ENCODE measurements around the gene TRPV3.
"Not testable (repeated sequence)": the region's sequence is repeated elsewhere in the genome, so short reads cannot be mapped to it uniquely, and the experiment has no call there.

TRPV3 gene

GRCh38 chr17:3565143-3565542 lies 7.5 kb upstream of the TRPV3 start:
- TF ChIP-seq ZNF596 (tag by site-specific recombination; IDR thresholded peaks at IDR 0.05) (no peak), ZNF530 (tag by site-specific recombination; IDR thresholded peaks at IDR 0.05; ENCODE audit: low read depth) (no peak), ZSCAN4 (tag by site-specific recombination; IDR thresholded peaks at IDR 0.05) (peak; percentile 58), EGR2 (tag by site-specific recombination; IDR thresholded peaks at IDR 0.05; ENCODE audit: low read depth) (peak; percentile 54; the same call in 1 of the 2 replicates), ZFHX2 (tag by site-specific recombination; conservative IDR thresholded peaks at IDR 0.05) (peak; percentile 71)
- CTCF ChIA-PET = interaction anchor here (0.6 kb wide), 1 partner anchor 188 kb away, joined by 3 read pairs; no protein-coding TSS in a partner anchor
- Histone ChIP-seq H3K9me3 (ENCODE audit: control insufficient read depth, insufficient read depth, low read depth, low read length) (no peaks in the 10 kb centered on the region), H3K4me3 (ENCODE audit: low read depth, low read length) (no peak overlapping the region), H3K4me1 (ENCODE audit: control insufficient read depth, insufficient read depth, low read length) (no peaks in the 10 kb centered on the region), H3K27ac (ENCODE audit: extremely low read depth, low read depth, low read length) (no peak overlapping the region), H3K36me3 (ENCODE audit: control insufficient read depth in 2 of 2, insufficient read depth in 1 of 2, low read length in 2 of 2) (peaks cover 4 to 26% of the 10 kb centered on the region in 2 experiments; a peak in 2 of 3 replicates)
- POLR2A ChIA-PET = no interaction called here

- H3K4me3 ChIP-seq (ENCODE audit: low read depth, low read length); CTCF ChIA-PET; H3K9me3 ChIP-seq (ENCODE audit: control insufficient read depth, insufficient read depth, low read depth, low read length); H3K27ac ChIP-seq (ENCODE audit: extremely low read depth, low read depth, low read length); POLR2A ChIA-PET; H3K4me1 ChIP-seq (ENCODE audit: control insufficient read depth, insufficient read depth, low read length): not testable (repeated sequence)
- H3K36me3 ChIP-seq (ENCODE audit: control insufficient read depth in 2 of 2, insufficient read depth in 1 of 2, low read length in 2 of 2) = peaks cover 2 to 23% of the 10 kb centered on the region in 2 experiments; a peak in 2 of 3 replicates
Observed at GRCh38 chr17:3564241-3564640, 6.6 kb upstream of the TRPV3 start.

GRCh38 chr17:3559270-3559645 lies 1.6 kb upstream of the TRPV3 start:
- no peak overlapping the region for H3K4me3 ChIP-seq (ENCODE audit: low read depth, low read length)
- no peak overlapping the region for H3K27ac ChIP-seq (ENCODE audit: extremely low read depth, low read depth, low read length)

More at GRCh38 chr17:3559270-3559645, 1.6 kb upstream of the TRPV3 start:
- no peak for TF ChIP-seq ZFHX2 (tag by site-specific recombination; conservative IDR thresholded peaks at IDR 0.05)
- no peak for TF ChIP-seq ZBTB10 (tag by site-specific recombination; IDR thresholded peaks at IDR 0.05)
- TF ChIP-seq ZNF747 (tag by site-specific recombination; IDR thresholded peaks at IDR 0.05) = no peak
- no peak for TF ChIP-seq HOXA7 (CRISPR knock-in tag; IDR thresholded peaks at IDR 0.05; ENCODE audit: borderline replicate concordance)
- no peak for TF ChIP-seq GLI4 (tag by site-specific recombination; IDR thresholded peaks at IDR 0.05)
- TF ChIP-seq ZSCAN5A (tag by site-specific recombination; IDR thresholded peaks at IDR 0.05) = no peak
- TF ChIP-seq SETDB1 (IDR thresholded peaks at IDR 0.05; ENCODE audit: insufficient read length, low read length) = no peak
- TF ChIP-seq ZNF624 (tag by site-specific recombination; IDR thresholded peaks at IDR 0.05) = no peak
- ChIA-PET CTCF (no interaction called here), POLR2A (no interaction called here)
- Histone ChIP-seq H3K9me3 (ENCODE audit: control insufficient read depth, insufficient read depth, low read depth, low read length) (no peaks in the 10 kb centered on the region), H3K4me1 (ENCODE audit: control insufficient read depth, insufficient read depth, low read length) (no peaks in the 10 kb centered on the region; the same call in 1 of the 2 replicates), H3K36me3 (ENCODE audit: control insufficient read depth in 2 of 2, insufficient read depth in 1 of 2, low read length in 2 of 2) (no peaks in the 10 kb centered on the region)

All from HEK293 (cell line).